ENCODE data around the gene CRIM1.

DNA sequence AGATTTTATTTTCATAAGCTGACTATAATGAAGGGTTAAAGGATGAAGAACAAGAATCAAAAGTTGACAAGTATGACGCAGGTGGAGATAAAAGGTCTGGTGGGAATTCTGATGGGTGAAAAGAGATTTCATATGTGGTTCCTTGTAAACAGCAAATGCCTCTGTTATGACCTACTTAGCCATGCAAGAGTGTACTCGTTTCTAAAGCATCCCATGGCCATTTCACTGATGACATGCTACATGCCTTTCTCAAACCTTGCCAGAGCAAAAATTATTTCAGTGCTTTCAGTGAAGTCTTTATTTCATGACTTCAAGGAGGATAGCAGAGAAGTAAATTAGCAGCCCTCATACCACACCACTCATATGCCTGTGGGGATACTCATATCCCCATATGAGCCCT, 170.6 kb downstream of the CRIM1 start:
- TF ChIP-seq, protein P1, sequence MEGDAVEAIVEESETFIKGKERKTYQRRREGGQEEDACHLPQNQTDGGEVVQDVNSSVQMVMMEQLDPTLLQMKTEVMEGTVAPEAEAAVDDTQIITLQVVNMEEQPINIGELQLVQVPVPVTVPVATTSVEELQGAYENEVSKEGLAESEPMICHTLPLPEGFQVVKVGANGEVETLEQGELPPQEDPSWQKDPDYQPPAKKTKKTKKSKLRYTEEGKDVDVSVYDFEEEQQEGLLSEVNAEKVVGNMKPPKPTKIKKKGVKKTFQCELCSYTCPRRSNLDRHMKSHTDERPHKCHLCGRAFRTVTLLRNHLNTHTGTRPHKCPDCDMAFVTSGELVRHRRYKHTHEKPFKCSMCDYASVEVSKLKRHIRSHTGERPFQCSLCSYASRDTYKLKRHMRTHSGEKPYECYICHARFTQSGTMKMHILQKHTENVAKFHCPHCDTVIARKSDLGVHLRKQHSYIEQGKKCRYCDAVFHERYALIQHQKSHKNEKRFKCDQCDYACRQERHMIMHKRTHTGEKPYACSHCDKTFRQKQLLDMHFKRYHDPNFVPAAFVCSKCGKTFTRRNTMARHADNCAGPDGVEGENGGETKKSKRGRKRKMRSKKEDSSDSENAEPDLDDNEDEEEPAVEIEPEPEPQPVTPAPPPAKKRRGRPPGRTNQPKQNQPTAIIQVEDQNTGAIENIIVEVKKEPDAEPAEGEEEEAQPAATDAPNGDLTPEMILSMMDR (IDR thresholded peaks at IDR 0.05 in 8 of 11, conservative IDR thresholded peaks at IDR 0.05 in 3 of 11) = no peak
- TF ChIP-seq POLR2AphosphoS5 (IDR thresholded peaks at IDR 0.05) = no peak

Measured in spleen (tissue), 7 donors.